Tibial artery (tissue), 4 donors: Measurements from ENCODE around the gene MAST4.

Experiments
- DNase-seq, 2 donors: peaks; one replicate each; pipeline ENCODE4 v3.0.0-alpha.2; 2019
- H3K27ac ChIP-seq, 2 donors: fragments of 200-600 bp; sonication (generic) in 1 of 2; 1 replicate in 1 of 2; 2 replicates in 1 of 2; pipeline ENCODE4 v1.5.1; 2018 to 2019; ENCODE audit warnings: mild to moderate bottlenecking in 1 of 2
- H3K27me3 ChIP-seq, 2 donors: fragments of 200-600 bp; sonication (generic) in 1 of 2; one replicate each; pipeline versions ENCODE4 v1.5.1 to v1.6.0; 2016 to 2019
- H3K36me3 ChIP-seq, 3 donors: fragments of 200-600 bp; sonication (generic) in 2 of 3; one replicate each; pipeline ENCODE4 v1.5.1; 2016 to 2019; ENCODE audit warnings: mild to moderate bottlenecking in 2 of 3
- H3K4me1 ChIP-seq, 4 donors: fragments of 200-600 bp; sonication (generic) in 2 of 4; 1 replicate in 3 of 4; 2 replicates in 1 of 4; pipeline ENCODE4 v1.5.1; 2016 to 2019
- H3K4me3 ChIP-seq, 2 donors: fragments of 200-600 bp; sonication (generic) in 1 of 2; 1 replicate in 1 of 2; 2 replicates in 1 of 2; pipeline ENCODE4 v1.5.1; 2018 to 2019; ENCODE audit warnings: mild to moderate bottlenecking in 2 of 2
- H3K9me3 ChIP-seq, 3 donors: fragments of 200-600 bp; sonication (generic) in 1 of 3; one replicate each; pipeline ENCODE4 v1.5.1; 2016 to 2019
- intact Hi-C: fragments of 100-400 bp; cut with DNase I; formaldehyde crosslinking; loops from one replicate; pipeline ENCODE4 v1.15.0; 2023; ENCODE audit warnings: low total_unique reads
- TF ChIP-seq, protein P1 (sequence below), 2 experiments: fragments of 200-600 bp in 1 of 2; fragments of 450-650 bp in 1 of 2; IDR thresholded peaks; one replicate each; pipeline ENCODE4 v1.5.1; 2017 to 2019; ENCODE audit warnings: antibody characterized with exemption in 2 of 2, mild to moderate bottlenecking in 1 of 2, moderate library complexity in 1 of 2

Gene MAST4

GRCh38 chr5:67199859-67200258 is 603.7 kb downstream of the MAST4 start:
- no peak for DNase-seq
- H3K36me3 ChIP-seq = no peaks in the 10 kb centered on the region
- no peaks in the 10 kb centered on the region for H3K9me3 ChIP-seq
- intact Hi-C loops = loop anchor here (10.0 kb wide), 1 partner anchor 215 kb away; no protein-coding TSS in a partner anchor
- peaks cover 0 to 23% (median 12%) of the 10 kb centered on the region in 4 donors for H3K4me1 ChIP-seq
- no peak overlapping the region for H3K27ac ChIP-seq
- H3K27me3 ChIP-seq = no peaks in the 10 kb centered on the region
- no peak overlapping the region for H3K4me3 ChIP-seq
- TF ChIP-seq, protein P1, sequence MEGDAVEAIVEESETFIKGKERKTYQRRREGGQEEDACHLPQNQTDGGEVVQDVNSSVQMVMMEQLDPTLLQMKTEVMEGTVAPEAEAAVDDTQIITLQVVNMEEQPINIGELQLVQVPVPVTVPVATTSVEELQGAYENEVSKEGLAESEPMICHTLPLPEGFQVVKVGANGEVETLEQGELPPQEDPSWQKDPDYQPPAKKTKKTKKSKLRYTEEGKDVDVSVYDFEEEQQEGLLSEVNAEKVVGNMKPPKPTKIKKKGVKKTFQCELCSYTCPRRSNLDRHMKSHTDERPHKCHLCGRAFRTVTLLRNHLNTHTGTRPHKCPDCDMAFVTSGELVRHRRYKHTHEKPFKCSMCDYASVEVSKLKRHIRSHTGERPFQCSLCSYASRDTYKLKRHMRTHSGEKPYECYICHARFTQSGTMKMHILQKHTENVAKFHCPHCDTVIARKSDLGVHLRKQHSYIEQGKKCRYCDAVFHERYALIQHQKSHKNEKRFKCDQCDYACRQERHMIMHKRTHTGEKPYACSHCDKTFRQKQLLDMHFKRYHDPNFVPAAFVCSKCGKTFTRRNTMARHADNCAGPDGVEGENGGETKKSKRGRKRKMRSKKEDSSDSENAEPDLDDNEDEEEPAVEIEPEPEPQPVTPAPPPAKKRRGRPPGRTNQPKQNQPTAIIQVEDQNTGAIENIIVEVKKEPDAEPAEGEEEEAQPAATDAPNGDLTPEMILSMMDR (IDR thresholded peaks at IDR 0.05) = no peak

GRCh38 chr5:67200809-67201562 is 604.8 kb downstream of the MAST4 start:
- intact Hi-C loops = loop anchor here (10.0 kb wide), 1 partner anchor 216 kb away; no protein-coding TSS in a partner anchor

GRCh38 chr5:67201897-67202549 is 605.8 kb downstream of the MAST4 start:
- H3K27ac ChIP-seq = no peak overlapping the region
- no peaks in the 10 kb centered on the region for H3K9me3 ChIP-seq
- intact Hi-C loops = loop anchor here (10.0 kb wide), 1 partner anchor 217 kb away; no protein-coding TSS in a partner anchor
- no peak for DNase-seq
- H3K27me3 ChIP-seq = no peaks in the 10 kb centered on the region
- no peaks in the 10 kb centered on the region for H3K36me3 ChIP-seq
- TF ChIP-seq, protein P1 (IDR thresholded peaks at IDR 0.05) = no peak
- H3K4me3 ChIP-seq = no peak overlapping the region
- H3K4me1 ChIP-seq = peaks cover 0 to 14% (median 8%) of the 10 kb centered on the region in 4 donors

More at GRCh38 chr5:67200809-67201562, 604.8 kb downstream of the MAST4 start:
- DNase-seq = no peak
- no peaks in the 10 kb centered on the region for H3K36me3 ChIP-seq
- no peaks in the 10 kb centered on the region for H3K27me3 ChIP-seq
- no peak overlapping the region for H3K27ac ChIP-seq
- H3K4me1 ChIP-seq = peaks cover 0 to 23% (median 12%) of the 10 kb centered on the region in 4 donors
- TF ChIP-seq, protein P1 (IDR thresholded peaks at IDR 0.05) = no peak
- no peaks in the 10 kb centered on the region for H3K9me3 ChIP-seq
- H3K4me3 ChIP-seq = no peak overlapping the region

- TF ChIP-seq, protein P1 (IDR thresholded peaks at IDR 0.05) = no peak
- Histone ChIP-seq H3K4me3 (no peak overlapping the region), H3K27me3 (no peaks in the 10 kb centered on the region), H3K4me1 (peaks cover 0 to 12% (median 7%) of the 10 kb centered on the region in 4 donors), H3K36me3 (no peaks in the 10 kb centered on the region), H3K27ac (no peak overlapping the region), H3K9me3 (no peaks in the 10 kb centered on the region)
- DNase-seq = no peak
- intact Hi-C loops = loop anchor here (10.0 kb wide), 1 partner anchor 218 kb away; no protein-coding TSS in a partner anchor
These were observed 606.6 kb downstream of the MAST4 start for GRCh38 chr5:67202828-67203227.

- DNase-seq = no peak
- intact Hi-C loops = loop anchor here (10.0 kb wide), 1 partner anchor 219 kb away; no protein-coding TSS in a partner anchor
- no peak overlapping the region for H3K27ac ChIP-seq
- no peak overlapping the region for H3K4me3 ChIP-seq
- TF ChIP-seq, protein P1 (IDR thresholded peaks at IDR 0.05) = no peak
- H3K36me3 ChIP-seq = no peaks in the 10 kb centered on the region
- no peaks in the 10 kb centered on the region for H3K27me3 ChIP-seq
- peaks cover 0 to 12% (median 7%) of the 10 kb centered on the region in 4 donors for H3K4me1 ChIP-seq
- no peaks in the 10 kb centered on the region for H3K9me3 ChIP-seq
These were observed 607.5 kb downstream of the MAST4 start for GRCh38 chr5:67203701-67204074.
